Measurements from ENCODE around the gene SC5D.

The SC5D gene

DNA sequence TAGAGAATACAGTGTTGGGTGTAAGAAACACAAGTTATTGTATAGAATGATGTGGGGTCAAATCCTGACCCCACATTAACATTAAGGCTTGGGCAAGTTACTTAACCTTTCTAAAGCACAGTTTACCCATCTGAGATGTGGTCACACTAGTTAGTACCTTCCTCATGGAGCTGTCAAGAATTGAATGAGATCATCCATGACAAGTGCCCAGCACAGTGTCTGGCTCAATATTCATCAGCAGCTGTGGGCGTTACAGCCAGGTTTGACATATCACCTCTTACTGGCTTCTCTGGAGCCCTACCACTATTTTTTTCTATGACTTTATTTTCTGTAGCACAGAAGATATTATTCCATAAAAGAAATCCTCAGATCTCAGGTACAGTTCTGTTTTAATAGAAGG is 57.2 kb downstream of the SC5D start:
- Histone ChIP-seq H3K27me3 (ENCODE audit: insufficient read depth, insufficient read length) (no peaks in the 10 kb centered on the region), H3K4me3 (ENCODE audit: insufficient read length, low read depth) (no peak overlapping the region), H3K9me3 (ENCODE audit: insufficient read depth, low read length) (no peaks in the 10 kb centered on the region), H3K9ac (ENCODE audit: insufficient read length, low read depth) (no peak overlapping the region), H3K36me3 (ENCODE audit: insufficient read depth, insufficient read length, low read length) (no peaks in the 10 kb centered on the region), H3K4me1 (ENCODE audit: insufficient read depth, insufficient read length) (no peaks in the 10 kb centered on the region)
- DNase-seq (ENCODE audit: low read depth, low spot score) = no peak
- TF ChIP-seq ZNF274 (IDR thresholded peaks at IDR 0.05; ENCODE audit: low read depth, low read length) (no peak), YY1 (IDR thresholded peaks at IDR 0.05; ENCODE audit: insufficient read depth, insufficient read length) (no peak), SUZ12 (IDR thresholded peaks at IDR 0.05; ENCODE audit: extremely low read depth, insufficient read depth, insufficient read length) (no peak)

DNA sequence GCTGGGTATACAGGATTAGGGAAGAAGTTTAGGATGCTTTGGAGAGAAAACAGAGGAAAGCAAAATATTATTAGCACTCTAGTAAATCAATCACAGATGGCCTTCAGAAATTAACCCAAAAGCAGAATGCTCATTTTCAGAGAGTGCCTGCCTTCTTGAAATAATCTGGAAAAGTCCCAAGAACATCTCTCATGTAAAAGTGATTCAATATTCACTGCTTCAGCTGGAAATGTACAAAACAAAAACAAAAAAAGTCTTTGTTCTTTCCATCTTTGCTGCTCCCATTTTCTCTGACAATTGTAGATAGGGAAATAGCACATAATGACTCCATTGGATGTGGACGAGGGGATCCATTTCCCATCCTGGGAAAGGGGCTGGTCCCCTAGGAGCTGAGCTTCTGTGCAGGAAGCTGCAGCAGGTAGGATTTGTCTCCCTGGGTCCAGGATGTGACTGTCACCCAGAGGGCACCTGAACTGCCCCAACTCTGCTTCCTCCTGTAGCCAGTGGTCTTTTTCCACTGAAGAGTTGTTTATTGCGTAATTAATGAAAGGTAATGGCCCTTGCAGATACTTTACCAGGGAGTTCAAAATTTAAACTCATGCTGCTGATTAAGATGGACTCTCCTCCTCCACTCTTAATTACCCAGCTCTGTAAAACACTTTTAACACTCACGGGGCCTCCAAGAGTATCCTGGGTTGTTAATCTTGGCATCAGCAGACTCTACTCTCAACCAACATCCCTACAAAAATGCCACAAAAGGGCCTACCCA is 57.9 kb downstream of the SC5D start:
- no peaks in the 10 kb centered on the region for H3K4me1 ChIP-seq (ENCODE audit: insufficient read depth, insufficient read length)
- no peaks in the 10 kb centered on the region for H3K9me3 ChIP-seq (ENCODE audit: insufficient read depth, low read length)
- H3K27me3 ChIP-seq (ENCODE audit: insufficient read depth, insufficient read length) = no peaks in the 10 kb centered on the region
- H3K4me3 ChIP-seq (ENCODE audit: insufficient read length, low read depth) = no peak overlapping the region
- DNase-seq (ENCODE audit: low read depth, low spot score) = no peak
- no peak overlapping the region for H3K9ac ChIP-seq (ENCODE audit: insufficient read length, low read depth)
- TF ChIP-seq YY1 (IDR thresholded peaks at IDR 0.05; ENCODE audit: insufficient read depth, insufficient read length) (no peak), ZNF274 (IDR thresholded peaks at IDR 0.05; ENCODE audit: low read depth, low read length) (no peak), SUZ12 (IDR thresholded peaks at IDR 0.05; ENCODE audit: extremely low read depth, insufficient read depth, insufficient read length) (no peak)
- H3K36me3 ChIP-seq (ENCODE audit: insufficient read depth, insufficient read length, low read length) = no peaks in the 10 kb centered on the region

GRCh38 chr11:121351083-121351630 is 58.6 kb downstream of the SC5D start:
- H3K4me1 ChIP-seq (ENCODE audit: insufficient read depth, insufficient read length) = no peaks in the 10 kb centered on the region
- no peaks in the 10 kb centered on the region for H3K9me3 ChIP-seq (ENCODE audit: insufficient read depth, low read length)
- H3K9ac ChIP-seq (ENCODE audit: insufficient read length, low read depth) = no peak overlapping the region
- TF ChIP-seq SUZ12 (IDR thresholded peaks at IDR 0.05; ENCODE audit: extremely low read depth, insufficient read depth, insufficient read length) (no peak), ZNF274 (IDR thresholded peaks at IDR 0.05; ENCODE audit: low read depth, low read length) (no peak), YY1 (IDR thresholded peaks at IDR 0.05; ENCODE audit: insufficient read depth, insufficient read length) (no peak)
- no peak overlapping the region for H3K4me3 ChIP-seq (ENCODE audit: insufficient read length, low read depth)
- no peaks in the 10 kb centered on the region for H3K36me3 ChIP-seq (ENCODE audit: insufficient read depth, insufficient read length, low read length)
- no peak for DNase-seq (ENCODE audit: low read depth, low spot score)
- no peaks in the 10 kb centered on the region for H3K27me3 ChIP-seq (ENCODE audit: insufficient read depth, insufficient read length)

GRCh38 chr11:121352251-121352891 is 59.8 kb downstream of the SC5D start:
- Histone ChIP-seq H3K4me1 (ENCODE audit: insufficient read depth, insufficient read length) (no peaks in the 10 kb centered on the region), H3K36me3 (ENCODE audit: insufficient read depth, insufficient read length, low read length) (no peaks in the 10 kb centered on the region), H3K9ac (ENCODE audit: insufficient read length, low read depth) (no peak overlapping the region), H3K27me3 (ENCODE audit: insufficient read depth, insufficient read length) (no peaks in the 10 kb centered on the region), H3K9me3 (ENCODE audit: insufficient read depth, low read length) (no peaks in the 10 kb centered on the region), H3K4me3 (ENCODE audit: insufficient read length, low read depth) (no peak overlapping the region)
- no peak for DNase-seq (ENCODE audit: low read depth, low spot score)
- TF ChIP-seq SUZ12 (IDR thresholded peaks at IDR 0.05; ENCODE audit: extremely low read depth, insufficient read depth, insufficient read length) (no peak), YY1 (IDR thresholded peaks at IDR 0.05; ENCODE audit: insufficient read depth, insufficient read length) (no peak), ZNF274 (IDR thresholded peaks at IDR 0.05; ENCODE audit: low read depth, low read length) (no peak)

- H3K27me3 ChIP-seq (ENCODE audit: insufficient read depth, insufficient read length) = no peaks in the 10 kb centered on the region
- no peak overlapping the region for H3K4me3 ChIP-seq (ENCODE audit: insufficient read length, low read depth)
- H3K36me3 ChIP-seq (ENCODE audit: insufficient read depth, insufficient read length, low read length) = no peaks in the 10 kb centered on the region
- DNase-seq (ENCODE audit: low read depth, low spot score) = no peak
- H3K9me3 ChIP-seq (ENCODE audit: insufficient read depth, low read length) = no peaks in the 10 kb centered on the region
- no peak overlapping the region for H3K9ac ChIP-seq (ENCODE audit: insufficient read length, low read depth)
- no peak for TF ChIP-seq SUZ12 (IDR thresholded peaks at IDR 0.05; ENCODE audit: extremely low read depth, insufficient read depth, insufficient read length)
- no peak for TF ChIP-seq YY1 (IDR thresholded peaks at IDR 0.05; ENCODE audit: insufficient read depth, insufficient read length)
- H3K4me1 ChIP-seq (ENCODE audit: insufficient read depth, insufficient read length) = no peaks in the 10 kb centered on the region
Observed at GRCh38 chr11:121354192-121354591, 61.6 kb downstream of the SC5D start.

GRCh38 chr11:121356357-121356756 is 63.8 kb downstream of the SC5D start:
- H3K9me3 ChIP-seq (ENCODE audit: insufficient read depth, low read length) = no peaks in the 10 kb centered on the region

More at GRCh38 chr11:121356357-121356756, 63.8 kb downstream of the SC5D start:
- Histone ChIP-seq H3K4me1 (ENCODE audit: insufficient read depth, insufficient read length) (no peaks in the 10 kb centered on the region), H3K9ac (ENCODE audit: insufficient read length, low read depth) (no peak overlapping the region), H3K36me3 (ENCODE audit: insufficient read depth, insufficient read length, low read length) (no peaks in the 10 kb centered on the region), H3K27me3 (ENCODE audit: insufficient read depth, insufficient read length) (no peaks in the 10 kb centered on the region), H3K4me3 (ENCODE audit: insufficient read length, low read depth) (no peak overlapping the region)
- DNase-seq (ENCODE audit: low read depth, low spot score) = no peak
- TF ChIP-seq ZNF274 (IDR thresholded peaks at IDR 0.05; ENCODE audit: low read depth, low read length) = no peak
- no peak for TF ChIP-seq YY1 (IDR thresholded peaks at IDR 0.05; ENCODE audit: insufficient read depth, insufficient read length)
- TF ChIP-seq SUZ12 (IDR thresholded peaks at IDR 0.05; ENCODE audit: extremely low read depth, insufficient read depth, insufficient read length) = no peak

All from NT2/D1 (cell line).